NB4 (cell line): ENCODE measurements around the gene SCART1.

ENCODE experiments used
- DNase-seq: peaks from one replicate; pipeline ENCODE4 v3.0.0; 2010; ENCODE audit warnings: low read depth
- H3K4me3 ChIP-seq: one replicate; pipeline ENCODE4 v1.5.1; 2011; ENCODE audit warnings: mild to moderate bottlenecking, low read depth, low read length, moderate library complexity
- MAX ChIP-seq: IDR thresholded peaks from 2 replicates; pipeline ENCODE4 v1.6.1; 2011; ENCODE audit warnings: low read depth, low read length
- MYC ChIP-seq: IDR thresholded peaks from 2 replicates; pipeline ENCODE4 v1.6.1; 2011; ENCODE audit warnings: low read depth, low read length
- POLR2A ChIP-seq: IDR thresholded peaks from 2 replicates; pipeline ENCODE4 v1.6.1; 2011; ENCODE audit warnings: mild to moderate bottlenecking; ENCODE audit not compliant: insufficient read length; ENCODE audit errors: extremely low read depth
- TF ChIP-seq, protein P1 (sequence below): IDR thresholded peaks from one replicate; pipeline ENCODE4 v1.5.1; 2012; ENCODE audit warnings: low read depth, low read length

SCART1 gene

DNA sequence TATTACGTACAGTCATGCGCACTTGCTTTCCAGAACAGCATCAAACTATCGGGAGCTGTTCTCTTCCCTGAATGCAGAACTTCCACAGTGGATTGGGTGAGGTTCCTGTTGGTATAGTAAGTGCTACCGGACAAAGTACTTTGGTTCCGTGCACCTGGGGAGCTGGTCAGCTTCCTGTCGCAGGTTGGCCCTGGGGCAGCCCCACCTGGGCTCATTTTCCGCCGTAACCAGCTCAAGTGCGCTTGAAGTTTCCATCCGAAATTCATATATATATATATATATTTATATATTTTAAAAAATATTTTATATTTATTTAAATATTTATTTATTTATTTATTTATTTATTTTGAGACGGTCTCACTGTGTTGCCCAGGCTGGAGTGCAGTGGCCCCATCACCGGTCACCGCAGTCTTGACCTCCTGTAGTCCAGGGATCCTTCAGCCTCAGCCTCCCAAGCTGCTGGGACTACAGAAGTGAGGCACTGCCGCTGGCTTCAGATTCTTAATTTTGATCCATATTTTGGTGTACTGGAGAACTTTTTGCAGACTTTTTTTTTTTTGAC, 6.5 kb downstream of the SCART1 start:
- no peak for TF ChIP-seq MAX
- TF ChIP-seq, protein P1, sequence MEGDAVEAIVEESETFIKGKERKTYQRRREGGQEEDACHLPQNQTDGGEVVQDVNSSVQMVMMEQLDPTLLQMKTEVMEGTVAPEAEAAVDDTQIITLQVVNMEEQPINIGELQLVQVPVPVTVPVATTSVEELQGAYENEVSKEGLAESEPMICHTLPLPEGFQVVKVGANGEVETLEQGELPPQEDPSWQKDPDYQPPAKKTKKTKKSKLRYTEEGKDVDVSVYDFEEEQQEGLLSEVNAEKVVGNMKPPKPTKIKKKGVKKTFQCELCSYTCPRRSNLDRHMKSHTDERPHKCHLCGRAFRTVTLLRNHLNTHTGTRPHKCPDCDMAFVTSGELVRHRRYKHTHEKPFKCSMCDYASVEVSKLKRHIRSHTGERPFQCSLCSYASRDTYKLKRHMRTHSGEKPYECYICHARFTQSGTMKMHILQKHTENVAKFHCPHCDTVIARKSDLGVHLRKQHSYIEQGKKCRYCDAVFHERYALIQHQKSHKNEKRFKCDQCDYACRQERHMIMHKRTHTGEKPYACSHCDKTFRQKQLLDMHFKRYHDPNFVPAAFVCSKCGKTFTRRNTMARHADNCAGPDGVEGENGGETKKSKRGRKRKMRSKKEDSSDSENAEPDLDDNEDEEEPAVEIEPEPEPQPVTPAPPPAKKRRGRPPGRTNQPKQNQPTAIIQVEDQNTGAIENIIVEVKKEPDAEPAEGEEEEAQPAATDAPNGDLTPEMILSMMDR = no peak
- no peak for TF ChIP-seq POLR2A
- TF ChIP-seq MYC = no peak
- no peak overlapping the region for H3K4me3 ChIP-seq
- DNase-seq = no peak

GRCh38 chr10:133461027-133461426, 7.3 kb downstream of the SCART1 start:
- no peak for DNase-seq
- no peak for TF ChIP-seq MAX
- no peak for TF ChIP-seq MYC
- TF ChIP-seq, protein P1 = no peak
- no peak overlapping the region for H3K4me3 ChIP-seq

GRCh38 chr10:133461841-133462240, 8.1 kb downstream of the SCART1 start:
- DNase-seq = no peak
- H3K4me3 ChIP-seq = no peak overlapping the region
- TF ChIP-seq, protein P1 = no peak
- TF ChIP-seq POLR2A = no peak
- no peak for TF ChIP-seq MAX
- TF ChIP-seq MYC = no peak

- no peak overlapping the region for H3K4me3 ChIP-seq
- DNase-seq = no peak
- no peak for TF ChIP-seq MYC
- TF ChIP-seq POLR2A = no peak
- TF ChIP-seq, protein P1 = no peak
- no peak for TF ChIP-seq MAX
Observed at GRCh38 chr10:133462512-133463305, 9.0 kb downstream of the SCART1 start.

DNA sequence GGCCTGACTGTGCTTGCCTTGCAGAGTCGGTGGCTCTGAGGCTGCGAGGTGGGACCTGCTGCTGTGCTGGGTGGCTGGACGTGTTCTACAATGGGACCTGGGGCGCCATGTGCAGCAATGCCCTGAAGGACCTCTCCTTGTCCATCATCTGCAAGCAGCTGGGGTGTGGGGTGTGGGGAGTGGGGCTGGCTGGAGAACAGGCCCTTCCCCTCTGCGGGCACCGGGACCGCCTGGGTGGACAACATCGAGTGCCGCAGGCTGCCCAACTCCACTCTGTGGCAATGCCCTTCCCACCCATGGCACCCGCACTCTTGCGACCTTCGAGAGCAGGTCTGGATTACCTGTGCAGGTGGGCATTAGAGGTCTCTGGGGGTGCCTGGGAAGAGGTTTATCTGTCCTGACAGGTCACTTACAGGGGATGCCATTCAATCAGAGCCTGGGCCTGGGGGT, 10.9 kb downstream of the SCART1 start:
- no peak overlapping the region for H3K4me3 ChIP-seq
- TF ChIP-seq POLR2A = no peak
- no peak for TF ChIP-seq MYC
- no peak for TF ChIP-seq MAX
- TF ChIP-seq, protein P1 = no peak
- DNase-seq = no peak
